ENCODE measurements around the gene TGM6. TPM values are rescaled to one million over a fixed set of nuclear protein-coding genes. Genes with fewer than 3 reads are reported as not detected.

The TGM6 gene
- polyA plus RNA-seq, 1 donor from 2014 or later: not detected

DNA sequence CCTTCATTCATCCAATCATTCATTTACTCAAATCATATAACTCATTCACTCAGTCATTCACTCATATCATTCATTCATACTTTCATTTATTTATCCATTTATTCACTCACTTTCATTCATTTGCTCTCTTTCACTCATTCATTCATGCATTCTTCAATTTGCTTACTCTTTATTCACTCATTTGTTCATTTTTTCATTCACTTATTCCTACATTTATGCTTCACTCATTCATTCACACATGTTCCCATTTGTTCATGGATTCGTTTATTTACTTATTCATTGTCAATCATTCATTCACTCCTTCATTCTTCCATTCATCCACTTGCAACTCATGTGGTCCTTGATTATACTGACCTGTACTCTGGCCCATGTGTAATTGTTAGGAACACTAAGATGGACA is 50.5 kb downstream of the TGM6 start:
- no peaks in the 10 kb centered on the region for H3K36me3 ChIP-seq (ENCODE audit: insufficient read depth, low read length)
- H3K4me3 ChIP-seq (ENCODE audit: low read length): no peak overlapping the region
- H3K79me2 ChIP-seq (replicated peaks; ENCODE audit: insufficient read depth, low read length): no peaks in the 10 kb centered on the region
- H3K27ac ChIP-seq (ENCODE audit: low read length): no peak overlapping the region
- H4K20me1 ChIP-seq (ENCODE audit: insufficient read depth): no peaks in the 10 kb centered on the region
- TF ChIP-seq EP300 (conservative IDR thresholded peaks at IDR 0.05; ENCODE audit: poor library complexity, severe bottlenecking): no peak
- TF ChIP-seq, protein P1, sequence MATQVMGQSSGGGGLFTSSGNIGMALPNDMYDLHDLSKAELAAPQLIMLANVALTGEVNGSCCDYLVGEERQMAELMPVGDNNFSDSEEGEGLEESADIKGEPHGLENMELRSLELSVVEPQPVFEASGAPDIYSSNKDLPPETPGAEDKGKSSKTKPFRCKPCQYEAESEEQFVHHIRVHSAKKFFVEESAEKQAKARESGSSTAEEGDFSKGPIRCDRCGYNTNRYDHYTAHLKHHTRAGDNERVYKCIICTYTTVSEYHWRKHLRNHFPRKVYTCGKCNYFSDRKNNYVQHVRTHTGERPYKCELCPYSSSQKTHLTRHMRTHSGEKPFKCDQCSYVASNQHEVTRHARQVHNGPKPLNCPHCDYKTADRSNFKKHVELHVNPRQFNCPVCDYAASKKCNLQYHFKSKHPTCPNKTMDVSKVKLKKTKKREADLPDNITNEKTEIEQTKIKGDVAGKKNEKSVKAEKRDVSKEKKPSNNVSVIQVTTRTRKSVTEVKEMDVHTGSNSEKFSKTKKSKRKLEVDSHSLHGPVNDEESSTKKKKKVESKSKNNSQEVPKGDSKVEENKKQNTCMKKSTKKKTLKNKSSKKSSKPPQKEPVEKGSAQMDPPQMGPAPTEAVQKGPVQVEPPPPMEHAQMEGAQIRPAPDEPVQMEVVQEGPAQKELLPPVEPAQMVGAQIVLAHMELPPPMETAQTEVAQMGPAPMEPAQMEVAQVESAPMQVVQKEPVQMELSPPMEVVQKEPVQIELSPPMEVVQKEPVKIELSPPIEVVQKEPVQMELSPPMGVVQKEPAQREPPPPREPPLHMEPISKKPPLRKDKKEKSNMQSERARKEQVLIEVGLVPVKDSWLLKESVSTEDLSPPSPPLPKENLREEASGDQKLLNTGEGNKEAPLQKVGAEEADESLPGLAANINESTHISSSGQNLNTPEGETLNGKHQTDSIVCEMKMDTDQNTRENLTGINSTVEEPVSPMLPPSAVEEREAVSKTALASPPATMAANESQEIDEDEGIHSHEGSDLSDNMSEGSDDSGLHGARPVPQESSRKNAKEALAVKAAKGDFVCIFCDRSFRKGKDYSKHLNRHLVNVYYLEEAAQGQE (IDR thresholded peaks at IDR 0.05; ENCODE audit: borderline replicate concordance): no peak
- no peak for TF ChIP-seq POLR2AphosphoS5 (IDR thresholded peaks at IDR 0.05)
- no peak for TF ChIP-seq EZH2 (IDR thresholded peaks at IDR 0.05; ENCODE audit: borderline replicate concordance, insufficient read depth, low read length, poor library complexity, severe bottlenecking)
- TF ChIP-seq RAD21 (conservative IDR thresholded peaks at IDR 0.05): no peak
- no peak for TF ChIP-seq TAF1 (IDR thresholded peaks at IDR 0.05; ENCODE audit: low read depth)
- TF ChIP-seq SMC3 (conservative IDR thresholded peaks at IDR 0.05; ENCODE audit: poor library complexity): no peak
- TF ChIP-seq MXI1 (conservative IDR thresholded peaks at IDR 0.05; ENCODE audit: poor library complexity, severe bottlenecking): no peak
- TF ChIP-seq, protein P2, sequence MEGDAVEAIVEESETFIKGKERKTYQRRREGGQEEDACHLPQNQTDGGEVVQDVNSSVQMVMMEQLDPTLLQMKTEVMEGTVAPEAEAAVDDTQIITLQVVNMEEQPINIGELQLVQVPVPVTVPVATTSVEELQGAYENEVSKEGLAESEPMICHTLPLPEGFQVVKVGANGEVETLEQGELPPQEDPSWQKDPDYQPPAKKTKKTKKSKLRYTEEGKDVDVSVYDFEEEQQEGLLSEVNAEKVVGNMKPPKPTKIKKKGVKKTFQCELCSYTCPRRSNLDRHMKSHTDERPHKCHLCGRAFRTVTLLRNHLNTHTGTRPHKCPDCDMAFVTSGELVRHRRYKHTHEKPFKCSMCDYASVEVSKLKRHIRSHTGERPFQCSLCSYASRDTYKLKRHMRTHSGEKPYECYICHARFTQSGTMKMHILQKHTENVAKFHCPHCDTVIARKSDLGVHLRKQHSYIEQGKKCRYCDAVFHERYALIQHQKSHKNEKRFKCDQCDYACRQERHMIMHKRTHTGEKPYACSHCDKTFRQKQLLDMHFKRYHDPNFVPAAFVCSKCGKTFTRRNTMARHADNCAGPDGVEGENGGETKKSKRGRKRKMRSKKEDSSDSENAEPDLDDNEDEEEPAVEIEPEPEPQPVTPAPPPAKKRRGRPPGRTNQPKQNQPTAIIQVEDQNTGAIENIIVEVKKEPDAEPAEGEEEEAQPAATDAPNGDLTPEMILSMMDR (IDR thresholded peaks at IDR 0.05; ENCODE audit: poor library complexity, severe bottlenecking): no peak
- no peaks in the 10 kb centered on the region for H3K27me3 ChIP-seq (ENCODE audit: insufficient read depth, low read depth, low read length)
- no peaks in the 10 kb centered on the region for H3K9me2 ChIP-seq (ENCODE audit: insufficient read depth, low read length)
- no peak overlapping the region for H3K4me2 ChIP-seq (ENCODE audit: low read length)
- no peaks in the 10 kb centered on the region for H3K9me3 ChIP-seq (ENCODE audit: low read length)
- H3K9ac ChIP-seq (ENCODE audit: low read length): no peak overlapping the region
- H3F3A ChIP-seq (ENCODE audit: insufficient read depth, low read length, poor library complexity, severe bottlenecking): no peaks in the 10 kb centered on the region
- H2AFZ ChIP-seq (ENCODE audit: low read depth, low read length): no peak overlapping the region

DNA sequence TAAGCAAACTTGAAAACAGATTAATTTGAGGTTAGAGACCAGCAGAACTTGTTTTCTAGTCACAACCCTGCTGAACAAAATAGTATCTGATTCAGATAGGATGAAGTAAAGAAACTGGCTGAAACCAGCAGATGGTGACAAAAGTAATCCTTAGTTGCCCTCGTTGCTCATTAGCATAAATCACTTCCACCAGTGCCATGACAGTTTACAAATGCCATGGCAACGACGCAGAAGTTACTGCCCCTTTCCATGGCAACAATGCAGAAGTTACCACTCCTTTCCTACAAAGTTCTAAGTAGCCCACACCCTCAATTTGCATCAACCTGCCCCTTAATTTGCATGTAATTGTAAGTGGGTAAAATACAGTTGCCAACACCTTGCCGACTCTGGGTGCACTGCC is 66.1 kb downstream of the TGM6 start:
- H4K20me1 ChIP-seq (ENCODE audit: insufficient read depth): no peaks in the 10 kb centered on the region
- H3K27me3 ChIP-seq (ENCODE audit: insufficient read depth, low read depth, low read length): no peaks in the 10 kb centered on the region

More for the DNA sequence above, 66.1 kb downstream of the TGM6 start:
- TF ChIP-seq, protein P1 (IDR thresholded peaks at IDR 0.05; ENCODE audit: borderline replicate concordance): no peak
- TF ChIP-seq POLR2AphosphoS5 (IDR thresholded peaks at IDR 0.05) (no peak), EP300 (conservative IDR thresholded peaks at IDR 0.05; ENCODE audit: poor library complexity, severe bottlenecking) (no peak)
- H3K9me3 ChIP-seq (ENCODE audit: low read length): no peaks in the 10 kb centered on the region
- H3K4me3 ChIP-seq (ENCODE audit: low read length): no peak overlapping the region
- H2AFZ ChIP-seq (ENCODE audit: low read depth, low read length): no peak overlapping the region
- no peak overlapping the region for H3K9ac ChIP-seq (ENCODE audit: low read length)
- no peaks in the 10 kb centered on the region for H3F3A ChIP-seq (ENCODE audit: insufficient read depth, low read length, poor library complexity, severe bottlenecking)
- H3K79me2 ChIP-seq (replicated peaks; ENCODE audit: insufficient read depth, low read length): no peaks in the 10 kb centered on the region
- H3K36me3 ChIP-seq (ENCODE audit: insufficient read depth, low read length): no peaks in the 10 kb centered on the region
- no peak overlapping the region for H3K27ac ChIP-seq (ENCODE audit: low read length)
- H3K4me2 ChIP-seq (ENCODE audit: low read length): no peak overlapping the region
- no peaks in the 10 kb centered on the region for H3K9me2 ChIP-seq (ENCODE audit: insufficient read depth, low read length)
